Gastroesophageal sphincter (tissue), 3 donors: ENCODE data around the gene THRB.

Source experiments
- CTCF ChIP-seq, 4 experiments: fragments of 200-600 bp in 2 of 4; fragments of 450-650 bp in 2 of 4; sonication (generic) in 1 of 4; IDR thresholded peaks; one replicate each; pipeline ENCODE4 v1.5.1; 2017 to 2019; ENCODE audit warnings: antibody characterized with exemption in 4 of 4, mild to moderate bottlenecking in 2 of 4, moderate library complexity in 2 of 4
- POLR2AphosphoS5 ChIP-seq: sonication (generic); formaldehyde crosslinking; IDR thresholded peaks from one replicate; pipeline ENCODE4 v1.6.1; 2017; ENCODE audit warnings: antibody characterized with exemption

- TF ChIP-seq CTCF (IDR thresholded peaks at IDR 0.05) (no peak), POLR2AphosphoS5 (no peak)
Observed at GRCh38 chr3:24518990-24519367, 24.3 kb upstream of the THRB start.
